Hepatocyte (in vitro differentiated cells): ENCODE data around the gene INPP4B.

Experiments used
- EZH2 ChIP-seq: fragments of 200-600 bp; sonication (generic); IDR thresholded peaks from 2 replicates; pipeline ENCODE4 v1.6.1; 2016; ENCODE audit warnings: antibody characterized with exemption, mild to moderate bottlenecking, borderline replicate concordance
- TF ChIP-seq, protein P1 (sequence below): fragments of 200-600 bp; sonication (generic); IDR thresholded peaks from 2 replicates; pipeline ENCODE4 v1.5.1; 2016; ENCODE audit warnings: antibody characterized with exemption, mild to moderate bottlenecking; ENCODE audit not compliant: poor library complexity

GRCh38 chr4:142222127-142222526 lies 624.0 kb downstream of the INPP4B start:
- TF ChIP-seq, protein P1, sequence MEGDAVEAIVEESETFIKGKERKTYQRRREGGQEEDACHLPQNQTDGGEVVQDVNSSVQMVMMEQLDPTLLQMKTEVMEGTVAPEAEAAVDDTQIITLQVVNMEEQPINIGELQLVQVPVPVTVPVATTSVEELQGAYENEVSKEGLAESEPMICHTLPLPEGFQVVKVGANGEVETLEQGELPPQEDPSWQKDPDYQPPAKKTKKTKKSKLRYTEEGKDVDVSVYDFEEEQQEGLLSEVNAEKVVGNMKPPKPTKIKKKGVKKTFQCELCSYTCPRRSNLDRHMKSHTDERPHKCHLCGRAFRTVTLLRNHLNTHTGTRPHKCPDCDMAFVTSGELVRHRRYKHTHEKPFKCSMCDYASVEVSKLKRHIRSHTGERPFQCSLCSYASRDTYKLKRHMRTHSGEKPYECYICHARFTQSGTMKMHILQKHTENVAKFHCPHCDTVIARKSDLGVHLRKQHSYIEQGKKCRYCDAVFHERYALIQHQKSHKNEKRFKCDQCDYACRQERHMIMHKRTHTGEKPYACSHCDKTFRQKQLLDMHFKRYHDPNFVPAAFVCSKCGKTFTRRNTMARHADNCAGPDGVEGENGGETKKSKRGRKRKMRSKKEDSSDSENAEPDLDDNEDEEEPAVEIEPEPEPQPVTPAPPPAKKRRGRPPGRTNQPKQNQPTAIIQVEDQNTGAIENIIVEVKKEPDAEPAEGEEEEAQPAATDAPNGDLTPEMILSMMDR, result no peak
- no peak for TF ChIP-seq EZH2
